Urinary bladder (tissue), 4 donors: ENCODE data around the gene SPATA3. TPM values are rescaled to one million over a fixed set of nuclear protein-coding genes. Genes with fewer than 3 reads are reported as not detected.
A peak's percentile ranks its signal among the peaks of the same experiment; 100 is the strongest.

Experiments used
- DNase-seq: peaks from one replicate; pipeline ENCODE4 v3.0.0-alpha.2; 2015; ENCODE audit errors: extremely low spot score
- H3K27ac ChIP-seq: one replicate; pipeline ENCODE4 v1.5.1; 2013; ENCODE audit warnings: low read depth, mild to moderate bottlenecking, moderate library complexity
- H3K36me3 ChIP-seq: one replicate; pipeline ENCODE4 v1.6.1; 2013; ENCODE audit warnings: mild to moderate bottlenecking, moderate library complexity; ENCODE audit not compliant: insufficient read depth
- H3K4me1 ChIP-seq: one replicate; pipeline ENCODE4 v1.6.1; 2013; ENCODE audit warnings: mild to moderate bottlenecking, moderate library complexity; ENCODE audit not compliant: insufficient read depth
- H3K4me3 ChIP-seq: one replicate; pipeline ENCODE4 v1.5.1; 2013; ENCODE audit warnings: low read depth, low read length
- WGBS: extraction: QIAGEN DNeasy Blood & Tissue Kit; methylation state at CpG from one replicate; pipeline ENCODE4 v1.1.7; 2013; 5-methylcytosine and 5-hydroxymethylcytosine counted together
- polyA plus RNA-seq: library from polyadenylated mRNA; stranded (reverse); fragments of 200-250 nt; gene quantifications from one replicate; pipeline ENCODE4 v1.2.3, GENCODE V29; 2013
- total RNA-seq: library from RNA; depleted of rRNA; stranded (reverse); fragments of >200 nt; gene quantifications from one replicate; pipeline ENCODE4 v1.2.3, GENCODE V29; 2014
- donor health status: healthy with polysubstance abuse.
- donor health status: healthy.

SPATA3 gene
- total and polyA plus RNA-seq, 2 donors = not detected

DNA sequence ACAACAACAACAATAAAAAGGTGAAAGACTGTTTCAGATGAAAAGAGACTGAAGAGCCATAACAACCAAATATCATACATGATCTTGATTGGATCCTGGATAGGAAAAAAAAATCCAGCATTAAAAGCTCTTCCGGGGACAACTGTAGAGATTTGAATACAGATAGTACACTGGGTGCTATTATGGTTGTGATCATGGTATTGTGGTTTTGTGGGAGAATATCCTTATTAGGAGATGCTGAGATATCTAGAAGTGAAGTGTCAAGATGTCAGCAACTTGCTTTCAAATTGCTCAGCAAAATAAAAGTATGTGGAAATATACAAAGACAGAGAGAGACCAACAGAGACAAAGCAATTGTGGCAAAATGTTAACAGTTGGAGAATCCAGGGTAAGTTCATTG is 15.5 kb upstream of the SPATA3 start:
- H3K4me3 ChIP-seq = no peak overlapping the region
- H3K4me1 ChIP-seq = no peaks in the 10 kb centered on the region
- H3K27ac ChIP-seq = no peak overlapping the region
- whole genome bisulfite sequencing = 71% methylated on average over 1 of the region's 1 CpG
- no peak for DNase-seq
- H3K36me3 ChIP-seq = no peaks in the 10 kb centered on the region

- Histone ChIP-seq H3K4me3 (no peak overlapping the region), H3K36me3 (no peaks in the 10 kb centered on the region), H3K4me1 (no peaks in the 10 kb centered on the region), H3K27ac (no peak overlapping the region)
- WGBS = 84% methylated on average over 8 of the region's 8 CpGs
- DNase-seq = no peak
Observed at GRCh38 chr2:230981704-230982103, 14.2 kb upstream of the SPATA3 start.

GRCh38 chr2:230982126-230982525 is 13.8 kb upstream of the SPATA3 start:
- no peak for DNase-seq
- no peak overlapping the region for H3K27ac ChIP-seq
- no peaks in the 10 kb centered on the region for H3K36me3 ChIP-seq
- WGBS = 90% methylated on average over 5 of the region's 5 CpGs
- no peak overlapping the region for H3K4me3 ChIP-seq
- H3K4me1 ChIP-seq = no peaks in the 10 kb centered on the region

- Histone ChIP-seq H3K4me1 (no peaks in the 10 kb centered on the region), H3K36me3 (no peaks in the 10 kb centered on the region), H3K27ac (no peak overlapping the region), H3K4me3 (no peak overlapping the region)
- no peak for DNase-seq
- 89% methylated on average over 3 of the region's 3 CpGs for WGBS
Observed at GRCh38 chr2:230982528-230982927, 13.4 kb upstream of the SPATA3 start.

DNA sequence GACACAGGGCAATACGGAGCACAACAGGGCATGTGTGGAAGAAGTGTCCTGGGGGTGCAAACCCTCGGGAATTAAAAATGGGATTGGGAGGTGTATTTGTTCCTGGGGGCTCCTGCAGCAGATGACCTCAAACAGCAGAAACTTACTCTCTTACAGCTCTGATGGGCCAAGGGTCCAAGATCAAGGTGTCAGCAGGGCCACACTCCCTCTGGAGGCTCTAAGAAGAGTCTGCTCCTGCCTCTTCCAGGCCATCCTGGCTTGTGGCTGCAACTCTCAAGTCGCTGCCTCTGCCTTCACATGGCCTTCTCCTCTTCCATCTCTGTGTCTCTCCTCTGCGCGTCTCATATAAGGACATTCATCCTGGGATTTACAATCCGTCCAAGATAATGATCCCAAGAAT is 12.4 kb upstream of the SPATA3 start:
- H3K4me1 ChIP-seq = no peaks in the 10 kb centered on the region
- H3K4me3 ChIP-seq = no peak overlapping the region
- no peak overlapping the region for H3K27ac ChIP-seq
- 93% methylated on average over 6 of the region's 6 CpGs for WGBS
- no peak for DNase-seq
- no peaks in the 10 kb centered on the region for H3K36me3 ChIP-seq

DNA sequence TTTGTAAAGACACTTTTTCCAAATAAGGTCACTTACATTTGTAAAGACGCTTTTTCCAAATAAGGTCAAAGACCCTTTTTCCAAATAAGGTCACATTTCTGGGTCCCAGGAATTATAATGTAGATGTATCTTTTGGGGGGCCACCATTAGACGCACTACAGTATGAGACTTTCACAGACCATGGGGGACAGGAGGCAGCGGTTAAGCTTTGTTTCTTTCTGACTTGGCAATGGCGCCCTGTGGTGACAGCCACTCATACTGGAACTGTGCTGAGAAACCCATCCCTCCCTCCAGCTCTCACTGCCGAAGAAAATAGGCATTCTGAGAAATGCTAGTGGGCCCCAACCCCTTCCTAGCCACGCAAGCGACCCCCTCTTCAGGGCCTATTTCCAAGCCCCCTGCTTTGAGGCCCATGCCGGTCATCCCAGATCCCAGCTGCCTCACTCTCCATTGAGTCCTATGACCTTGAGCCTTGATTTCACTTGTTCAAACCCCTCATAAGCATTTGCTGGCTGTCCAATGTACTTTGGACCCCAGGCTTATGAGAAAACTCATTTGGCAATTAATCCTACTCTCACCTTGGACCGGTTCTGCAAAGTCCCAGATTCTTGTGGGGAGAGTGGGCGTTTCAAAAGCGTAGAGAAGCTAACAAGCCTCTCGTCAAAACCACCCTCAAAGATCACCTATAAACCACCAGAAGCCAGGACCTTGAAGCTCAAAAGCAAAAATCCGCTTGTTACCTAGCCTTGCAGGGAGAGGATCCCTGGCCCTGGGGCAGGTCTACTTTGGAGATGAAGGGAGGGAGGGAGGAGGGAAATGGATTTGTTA is 11.3 kb upstream of the SPATA3 start:
- Histone ChIP-seq H3K4me3 (no peak overlapping the region), H3K36me3 (no peaks in the 10 kb centered on the region), H3K4me1 (no peaks in the 10 kb centered on the region), H3K27ac (no peak overlapping the region)
- 92% methylated on average over 13 of the region's 13 CpGs for WGBS
- DNase-seq = no peak

DNA sequence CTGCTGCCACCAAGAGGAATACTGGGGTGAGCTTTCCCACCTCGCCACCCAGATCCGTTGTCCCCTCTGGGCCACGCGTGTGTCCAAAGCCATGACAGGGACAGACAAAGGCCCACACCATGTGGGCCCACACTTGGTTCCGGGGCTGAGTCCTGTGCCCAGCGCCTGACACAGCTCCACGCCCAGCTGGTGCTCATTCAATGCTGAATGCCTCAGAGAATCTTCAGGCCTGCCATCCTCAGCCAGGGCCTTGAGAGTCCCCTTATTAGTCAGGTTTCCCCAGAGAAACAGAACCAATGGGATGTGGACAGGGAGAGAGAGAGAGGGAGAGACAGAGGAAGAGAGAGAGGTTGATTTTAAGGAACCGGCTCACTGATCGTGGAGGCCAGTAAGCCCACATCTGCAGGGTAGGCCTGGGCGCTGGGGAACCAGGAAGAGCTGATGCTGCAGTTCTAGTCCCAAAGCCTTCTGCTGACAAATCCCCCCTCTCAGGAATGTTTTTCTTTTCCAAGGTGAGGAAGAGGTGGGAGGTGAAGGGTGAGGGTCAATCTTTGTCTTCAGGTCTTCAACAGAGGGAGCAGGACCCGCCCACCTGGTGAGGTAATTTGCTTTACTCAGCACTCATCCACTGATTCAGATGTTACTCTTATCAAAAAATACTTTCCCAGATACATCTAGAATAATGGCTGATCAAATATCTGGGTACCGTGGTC is 10.2 kb upstream of the SPATA3 start:
- H3K4me1 ChIP-seq = no peaks in the 10 kb centered on the region
- no peak overlapping the region for H3K27ac ChIP-seq
- H3K36me3 ChIP-seq = no peaks in the 10 kb centered on the region
- 92% methylated on average over 12 of the region's 12 CpGs for WGBS
- no peak overlapping the region for H3K4me3 ChIP-seq
- no peak for DNase-seq

- 39% methylated on average over 15 of the region's 15 CpGs for WGBS
- Histone ChIP-seq H3K4me1 (no peaks in the 10 kb centered on the region), H3K36me3 (no peaks in the 10 kb centered on the region), H3K27ac (no peak overlapping the region), H3K4me3 (peak overlapping the region; percentile 14)
- no peak for DNase-seq
Observed at GRCh38 chr2:230986520-230987136, 9.3 kb upstream of the SPATA3 start.

DNA sequence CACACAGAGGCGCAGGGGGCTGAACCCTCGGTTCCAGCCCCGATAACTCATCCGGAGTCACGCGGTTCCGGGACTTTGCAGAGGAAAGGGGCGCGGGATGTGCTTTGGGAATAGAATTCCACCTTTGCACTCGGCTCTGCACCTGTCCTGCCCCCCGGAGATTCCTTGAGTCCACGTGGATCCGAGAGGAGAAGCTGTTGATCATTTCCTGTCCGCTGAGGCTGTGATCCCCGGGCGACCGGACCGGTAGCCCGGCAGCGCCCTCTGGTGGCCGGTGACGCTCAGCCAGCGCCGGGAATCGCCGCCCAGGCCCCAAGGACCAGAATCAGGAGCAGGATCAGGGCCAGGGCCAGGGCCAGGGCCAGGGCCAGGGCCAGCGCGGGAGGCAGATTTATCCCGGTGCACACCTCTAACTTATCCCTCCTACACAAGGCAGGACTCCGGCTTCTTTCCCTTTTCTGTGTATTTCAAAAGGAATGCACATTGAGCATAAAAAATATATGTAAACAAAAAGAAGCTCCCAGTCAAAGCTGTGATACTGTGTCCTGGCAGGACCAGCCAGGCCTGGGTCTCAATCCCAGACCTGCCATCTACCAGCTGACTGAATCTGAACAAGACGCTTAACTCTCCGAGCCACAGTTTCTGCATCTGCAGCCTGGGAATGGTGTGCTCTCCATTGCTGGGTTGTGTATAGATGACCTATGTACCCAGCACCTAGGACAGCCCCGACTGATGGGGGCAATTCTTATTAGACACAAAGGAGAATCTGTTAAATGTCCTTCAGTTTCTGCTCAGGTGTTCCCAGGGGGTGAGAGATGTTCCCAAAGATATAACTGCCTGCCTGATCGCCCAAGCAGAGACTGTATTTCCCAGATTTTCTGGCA is 8.5 kb upstream of the SPATA3 start:
- 10% methylated on average over 34 of the region's 34 CpGs for WGBS
- peak; percentile 14 for DNase-seq
- Histone ChIP-seq H3K27ac (no peak overlapping the region), H3K36me3 (no peaks in the 10 kb centered on the region), H3K4me3 (peak overlapping the region; percentile 14), H3K4me1 (no peaks in the 10 kb centered on the region)

GRCh38 chr2:230989731-230990130 is 6.2 kb upstream of the SPATA3 start:
- Histone ChIP-seq H3K4me3 (no peak overlapping the region), H3K27ac (no peak overlapping the region), H3K4me1 (no peaks in the 10 kb centered on the region), H3K36me3 (no peaks in the 10 kb centered on the region)
- 95% methylated on average over 21 of the region's 21 CpGs for WGBS
- DNase-seq = no peak

DNA sequence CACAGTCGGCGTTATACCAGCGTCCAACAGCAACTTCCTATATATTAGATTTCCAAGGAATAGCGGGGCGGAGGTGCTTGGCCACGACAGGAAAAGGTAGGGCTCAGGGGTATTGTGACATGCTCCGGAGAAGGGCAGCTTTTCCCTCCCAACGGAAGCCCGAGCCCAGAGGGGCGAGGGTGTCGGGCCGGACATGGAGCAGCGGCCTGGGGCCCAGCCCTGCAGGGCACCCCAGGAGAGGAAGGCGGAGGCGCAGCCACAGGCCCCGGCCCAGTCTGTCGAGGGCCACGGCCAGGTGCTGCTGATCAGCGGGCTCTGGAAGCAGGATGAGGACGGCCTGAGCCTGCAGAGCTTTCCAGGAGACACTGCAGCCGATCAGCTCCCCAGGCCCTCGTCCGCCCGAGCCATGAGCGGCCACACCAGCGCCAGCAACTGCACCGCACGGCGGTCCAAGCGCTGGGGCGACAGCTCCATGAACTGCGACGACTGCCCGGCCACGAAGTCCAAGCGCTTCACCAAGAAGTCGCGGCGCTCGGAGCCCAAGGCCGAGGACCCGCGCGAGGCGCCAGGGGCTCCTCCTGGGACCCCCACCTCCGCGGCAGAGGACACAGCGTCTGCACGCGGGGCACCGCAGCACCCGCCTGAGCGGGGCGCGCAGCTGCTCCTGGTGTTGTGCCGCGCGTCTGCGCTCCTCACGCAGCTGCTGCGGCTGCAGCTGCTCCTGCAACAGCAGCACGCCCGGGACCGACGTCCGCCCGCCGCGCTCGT is 5.6 kb upstream of the SPATA3 start:
- H3K36me3 ChIP-seq = no peaks in the 10 kb centered on the region
- no peak overlapping the region for H3K27ac ChIP-seq
- WGBS = 59% methylated on average over 70 of the region's 70 CpGs
- H3K4me1 ChIP-seq = no peaks in the 10 kb centered on the region
- DNase-seq = no peak
- H3K4me3 ChIP-seq = no peak overlapping the region

GRCh38 chr2:230990899-230991150 is 5.1 kb upstream of the SPATA3 start:
- no peaks in the 10 kb centered on the region for H3K4me1 ChIP-seq
- WGBS = 64% methylated on average over 27 of the region's 27 CpGs
- no peak overlapping the region for H3K4me3 ChIP-seq
- H3K27ac ChIP-seq = no peak overlapping the region
- DNase-seq = no peak
- H3K36me3 ChIP-seq = no peaks in the 10 kb centered on the region

DNA sequence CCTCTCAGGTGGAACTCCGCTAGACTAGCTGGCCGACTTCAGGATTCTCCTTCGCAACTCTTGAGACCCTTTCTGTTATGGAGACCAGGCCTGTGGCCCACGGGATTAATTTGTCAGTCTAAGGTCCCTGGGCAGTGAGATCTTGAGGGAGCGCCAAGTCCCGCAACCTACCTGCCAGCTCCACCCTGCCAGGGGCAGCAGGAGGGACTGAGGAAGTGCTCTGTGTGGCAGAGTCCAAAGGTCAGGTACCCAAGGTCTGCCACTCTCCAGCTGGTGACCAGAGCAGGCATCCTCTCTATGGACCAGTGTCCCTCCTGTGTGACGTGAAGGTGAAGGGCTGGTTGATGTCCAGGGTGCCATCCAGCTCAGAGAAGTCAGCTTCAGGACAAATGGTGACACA is 4.3 kb upstream of the SPATA3 start:
- DNase-seq = no peak
- Histone ChIP-seq H3K27ac (no peak overlapping the region), H3K36me3 (no peaks in the 10 kb centered on the region), H3K4me3 (no peak overlapping the region), H3K4me1 (no peaks in the 10 kb centered on the region)
- 93% methylated on average over 7 of the region's 7 CpGs for whole genome bisulfite sequencing
